Fibroblast of villous mesenchyme (primary cell): ENCODE data around the gene NETO2. TPM values are rescaled to one million over a fixed set of nuclear protein-coding genes. Genes with fewer than 3 reads are reported as not detected.
"Not testable (repeated sequence)": the region's sequence is repeated elsewhere in the genome, so short reads cannot be mapped to it uniquely, and the experiment has no call there.

Experiments
- DNase-seq: peaks from one replicate; pipeline ENCODE4 v3.0.0-alpha.2; 2010; ENCODE audit warnings: low read depth
- H3K4me3 ChIP-seq: 2 replicates; pipeline ENCODE4 v1.5.1; 2011; ENCODE audit warnings: low read depth, mild to moderate bottlenecking, low read length
- total RNA-seq: library from RNA; depleted of rRNA; stranded (reverse); fragments of >200 nt; gene quantifications from 2 replicates; pipeline ENCODE4 v1.2.3, GENCODE V29; 2012
- TF ChIP-seq, protein P1 (sequence below): IDR thresholded peaks from 2 replicates; pipeline ENCODE4 v1.5.1; 2012; ENCODE audit warnings: low read depth, mild to moderate bottlenecking, low read length; ENCODE audit not compliant: insufficient read depth

NETO2 gene
- total RNA-seq, 1 donor = 14.7 TPM

DNA sequence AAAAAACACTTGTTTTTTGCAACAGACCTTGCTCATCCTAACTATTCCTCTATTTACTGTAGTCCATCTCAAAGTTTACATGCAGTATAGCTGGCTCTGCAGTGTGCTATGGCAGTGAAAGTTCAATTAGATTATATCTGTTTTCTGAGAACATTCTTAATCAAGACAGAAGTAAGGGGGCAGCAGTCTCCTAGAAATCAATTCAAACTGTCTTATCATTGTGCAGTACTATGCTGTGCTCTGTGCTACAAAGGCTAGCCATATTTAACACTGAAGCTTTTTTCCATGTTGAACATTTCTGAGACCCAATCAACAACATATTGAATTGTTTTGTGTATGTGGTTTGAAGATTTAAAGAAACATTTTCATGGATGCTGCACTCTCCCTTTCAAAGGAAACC lies 11.4 kb downstream of the NETO2 start:
- TF ChIP-seq, protein P1, sequence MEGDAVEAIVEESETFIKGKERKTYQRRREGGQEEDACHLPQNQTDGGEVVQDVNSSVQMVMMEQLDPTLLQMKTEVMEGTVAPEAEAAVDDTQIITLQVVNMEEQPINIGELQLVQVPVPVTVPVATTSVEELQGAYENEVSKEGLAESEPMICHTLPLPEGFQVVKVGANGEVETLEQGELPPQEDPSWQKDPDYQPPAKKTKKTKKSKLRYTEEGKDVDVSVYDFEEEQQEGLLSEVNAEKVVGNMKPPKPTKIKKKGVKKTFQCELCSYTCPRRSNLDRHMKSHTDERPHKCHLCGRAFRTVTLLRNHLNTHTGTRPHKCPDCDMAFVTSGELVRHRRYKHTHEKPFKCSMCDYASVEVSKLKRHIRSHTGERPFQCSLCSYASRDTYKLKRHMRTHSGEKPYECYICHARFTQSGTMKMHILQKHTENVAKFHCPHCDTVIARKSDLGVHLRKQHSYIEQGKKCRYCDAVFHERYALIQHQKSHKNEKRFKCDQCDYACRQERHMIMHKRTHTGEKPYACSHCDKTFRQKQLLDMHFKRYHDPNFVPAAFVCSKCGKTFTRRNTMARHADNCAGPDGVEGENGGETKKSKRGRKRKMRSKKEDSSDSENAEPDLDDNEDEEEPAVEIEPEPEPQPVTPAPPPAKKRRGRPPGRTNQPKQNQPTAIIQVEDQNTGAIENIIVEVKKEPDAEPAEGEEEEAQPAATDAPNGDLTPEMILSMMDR = peak; percentile 14
- no peak for DNase-seq
- no peak overlapping the region for H3K4me3 ChIP-seq

DNA sequence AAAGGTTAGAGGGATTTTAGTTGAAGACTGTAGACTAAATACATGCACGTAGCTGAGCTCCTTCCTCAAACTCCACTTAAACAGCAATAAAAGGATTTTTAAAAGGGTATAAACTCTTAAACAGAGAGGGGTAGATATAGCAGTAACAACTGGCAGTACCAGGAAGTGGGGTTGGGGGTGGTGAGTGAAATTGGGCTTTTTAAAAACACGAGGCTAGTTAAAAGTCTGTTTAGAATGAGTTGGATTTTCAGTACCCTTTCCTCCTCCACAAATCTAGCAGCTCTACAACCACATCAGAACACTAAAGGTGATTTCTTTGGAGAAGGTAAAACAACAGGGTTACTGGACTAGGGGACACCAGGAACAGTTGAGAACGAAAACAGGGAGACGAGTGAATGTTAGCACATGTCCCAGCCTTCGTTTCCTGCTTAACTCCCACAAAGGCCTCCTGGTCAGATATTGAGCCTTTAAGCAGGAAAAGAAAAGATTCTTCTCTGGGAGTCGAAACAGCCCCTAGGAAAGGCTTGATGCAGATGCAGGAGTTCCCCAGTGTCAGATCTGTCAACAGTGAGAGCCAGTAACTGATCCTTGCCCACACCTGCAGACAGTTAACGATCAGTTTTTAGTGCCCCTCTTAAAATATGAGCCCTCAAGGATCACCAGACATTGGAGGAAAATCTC lies 13.8 kb downstream of the NETO2 start:
- TF ChIP-seq, protein P1 = no peak
- no peak for DNase-seq
- H3K4me3 ChIP-seq = no peak overlapping the region

DNA sequence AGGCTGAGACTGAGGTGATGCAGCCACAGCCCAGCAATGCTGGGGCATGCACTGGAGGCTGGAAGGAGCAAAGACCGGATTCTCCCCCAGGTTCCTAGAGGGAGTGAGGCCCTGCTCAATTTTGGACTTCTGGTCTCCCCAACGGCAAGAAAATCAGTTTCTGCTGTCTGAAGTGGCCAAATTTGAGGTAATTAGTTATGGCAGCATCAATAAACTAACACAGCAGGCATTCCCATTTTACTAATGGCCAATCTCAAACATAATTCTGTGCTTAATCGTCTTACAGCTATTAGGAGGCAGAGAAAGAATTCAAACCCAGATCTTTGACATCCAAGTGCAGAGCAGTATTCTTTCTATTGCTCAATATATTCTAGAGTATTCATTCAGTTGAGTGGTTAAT lies 16.2 kb downstream of the NETO2 start:
- no peak for DNase-seq
- H3K4me3 ChIP-seq = no peak overlapping the region
- TF ChIP-seq, protein P1 = no peak

DNA sequence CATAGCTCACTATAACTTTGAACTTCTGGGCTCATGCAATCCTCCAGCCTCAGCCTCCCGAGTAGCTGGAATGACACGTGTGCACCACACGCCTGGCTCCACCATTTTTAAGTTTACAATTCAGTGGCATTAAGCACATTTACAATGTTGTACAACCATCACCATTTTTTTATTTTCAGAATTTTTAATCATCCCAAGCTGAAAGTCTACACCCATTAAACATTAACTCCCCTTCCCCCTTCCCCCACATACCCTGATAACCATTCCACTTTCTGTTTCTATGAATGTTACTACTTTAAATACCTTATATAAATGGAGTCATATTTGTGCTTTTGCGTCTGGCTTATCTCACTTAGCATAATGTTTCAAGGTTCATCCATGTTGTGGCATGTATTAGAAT lies 18.0 kb downstream of the NETO2 start:
- no peak for DNase-seq
- TF ChIP-seq, protein P1 = no peak
- no peak overlapping the region for H3K4me3 ChIP-seq

DNA sequence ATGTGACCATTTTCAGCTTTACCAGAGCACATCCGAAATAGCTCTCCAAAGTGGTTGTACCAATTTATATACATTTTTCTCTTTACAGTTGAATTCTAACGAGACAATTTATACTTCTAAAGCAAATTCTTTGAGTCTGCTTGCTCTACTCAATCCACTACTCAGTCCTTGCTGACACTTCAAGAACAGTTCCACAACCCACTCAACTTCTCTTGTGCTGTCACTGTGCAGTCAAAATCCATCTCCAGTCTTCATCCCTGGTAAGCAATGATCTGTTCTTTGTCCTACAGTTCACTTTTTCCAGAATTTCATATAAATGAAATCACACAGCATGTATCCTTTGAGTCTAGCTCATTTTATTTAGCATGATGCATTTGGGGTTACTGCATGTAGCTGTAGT lies 30.6 kb downstream of the NETO2 start:
- no peak for DNase-seq
- H3K4me3 ChIP-seq = no peak overlapping the region
- TF ChIP-seq, protein P1 = no peak

DNA sequence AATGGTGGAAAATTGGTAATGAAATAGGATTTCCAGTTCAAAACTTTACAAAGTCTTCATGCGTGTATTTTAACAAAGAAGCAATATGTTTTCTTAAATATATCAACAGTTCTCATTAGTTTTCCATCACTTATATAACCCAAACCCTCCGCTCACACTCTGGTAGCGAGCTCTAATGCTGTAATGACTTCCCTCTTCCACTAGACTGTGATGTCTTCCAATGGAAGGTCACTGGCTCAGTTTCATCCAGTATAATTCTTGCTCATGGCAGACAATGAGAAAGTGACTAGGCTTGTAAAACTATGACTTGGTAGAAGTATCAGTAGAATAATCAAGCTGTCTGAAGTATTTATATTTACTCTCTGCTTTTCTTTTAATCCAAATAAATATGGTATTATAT lies 32.8 kb downstream of the NETO2 start:
- DNase-seq = no peak
- TF ChIP-seq, protein P1 = peak; percentile 7
- H3K4me3 ChIP-seq = no peak overlapping the region

DNA sequence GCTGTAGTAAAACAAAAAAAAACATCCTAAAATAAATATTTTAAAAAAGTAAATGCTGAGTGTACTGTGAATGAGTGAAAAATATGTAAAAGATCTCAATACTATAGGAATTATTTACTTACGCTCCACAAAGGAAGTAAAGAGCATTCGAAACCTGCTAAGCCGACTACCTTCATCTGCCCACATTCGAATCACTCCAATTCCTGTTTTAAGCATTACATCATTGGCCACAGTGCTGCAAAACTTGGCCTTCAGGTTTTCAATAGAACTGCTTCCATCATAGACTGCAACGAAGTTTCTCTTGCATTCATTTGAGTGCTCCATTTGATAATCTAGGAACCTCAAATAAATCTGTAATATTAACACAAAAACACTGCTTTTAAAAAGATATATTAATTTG lies 34.4 kb downstream of the NETO2 start:
- TF ChIP-seq, protein P1 = no peak
- H3K4me3 ChIP-seq = no peak overlapping the region

DNA sequence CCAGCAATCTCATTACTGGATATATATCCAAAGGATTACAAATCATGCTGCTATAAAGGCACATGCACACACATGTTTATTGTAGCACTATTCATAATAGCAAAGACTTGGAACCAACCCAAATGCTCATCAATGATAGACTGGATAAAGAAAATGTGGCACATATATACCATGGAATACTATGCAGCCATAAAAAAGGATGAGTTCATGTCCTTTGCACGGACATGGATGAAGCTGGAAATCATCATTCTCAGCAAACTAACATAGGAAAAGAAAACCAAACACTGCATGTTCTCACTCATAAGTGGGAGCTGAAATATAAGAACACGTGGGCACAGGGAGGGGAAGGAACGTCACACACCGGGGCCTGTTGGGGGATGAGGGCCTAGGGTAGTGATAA lies 40.8 kb downstream of the NETO2 start:
- DNase-seq, H3K4me3 ChIP-seq: not testable (repeated sequence)

More for the DNA sequence above, 34.4 kb downstream of the NETO2 start:
- DNase-seq = no peak

DNA sequence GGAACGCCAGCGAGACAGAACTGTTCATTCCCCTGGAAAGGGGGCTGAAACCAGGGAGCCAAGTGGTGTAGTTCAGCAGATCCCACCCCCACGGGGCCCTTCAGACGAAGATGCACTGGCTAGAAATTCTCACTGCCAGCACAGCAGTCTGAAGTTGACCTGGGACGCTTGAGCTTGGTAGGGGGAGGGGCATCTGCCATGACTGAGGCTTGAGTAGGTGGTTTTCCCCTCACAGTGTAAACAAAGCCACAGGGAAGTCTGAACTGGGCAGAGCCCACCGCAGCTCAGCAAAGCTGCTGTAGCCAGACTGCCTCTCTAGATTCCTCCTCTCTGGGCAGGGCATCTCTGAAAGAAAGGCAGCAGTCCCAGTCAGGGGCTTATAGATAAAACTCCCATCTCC lies 46.6 kb downstream of the NETO2 start:
- DNase-seq, H3K4me3 ChIP-seq: not testable (repeated sequence)
